Osteoblast (primary cell): ENCODE measurements around the gene GSG1L2. TPM values are rescaled to one million over a fixed set of nuclear protein-coding genes. Genes with fewer than 3 reads are reported as not detected.

Experiments
- DNase-seq: peaks from one replicate; pipeline ENCODE4 v3.0.0; 2011; ENCODE audit warnings: low spot score, mixed read lengths; ENCODE audit not compliant: insufficient read length; ENCODE audit errors: missing footprints
- H2AFZ ChIP-seq: 2 replicates; pipeline ENCODE4 v1.6.0; 2011; ENCODE audit warnings: mild to moderate bottlenecking, low read length
- H3K27ac ChIP-seq: 2 replicates; pipeline ENCODE4 v1.5.1; 2011; ENCODE audit warnings: mild to moderate bottlenecking, low read depth, low read length, moderate library complexity
- H3K27me3 ChIP-seq: 2 replicates; pipeline ENCODE4 v1.6.0; 2012; ENCODE audit warnings: mild to moderate bottlenecking, control low read depth, inconsistent platforms, low read length, moderate library complexity; ENCODE audit not compliant: insufficient read depth
- H3K36me3 ChIP-seq: 2 replicates; pipeline ENCODE4 v1.5.1; 2011; ENCODE audit warnings: mild to moderate bottlenecking, low read length, control low read depth, moderate library complexity; ENCODE audit not compliant: insufficient read depth
- H3K4me1 ChIP-seq: 2 replicates; pipeline ENCODE4 v1.5.1; 2011; ENCODE audit warnings: mild to moderate bottlenecking, low read length, control low read depth, moderate library complexity; ENCODE audit not compliant: insufficient read depth
- H3K4me2 ChIP-seq: 2 replicates; pipeline ENCODE4 v1.6.0; 2011; ENCODE audit warnings: mild to moderate bottlenecking, low read length; ENCODE audit not compliant: insufficient read depth
- H3K4me3 ChIP-seq: fragments of 200-600 bp; sonication (generic); 3 replicates; pipeline ENCODE4 v1.5.1; 2012; ENCODE audit warnings: mild to moderate bottlenecking, low read length, inconsistent platforms; ENCODE audit not compliant: insufficient read depth
- H3K79me2 ChIP-seq: 2 replicates; pipeline ENCODE4 v1.6.0; 2012; ENCODE audit warnings: mild to moderate bottlenecking, low read length, control low read depth, inconsistent platforms; ENCODE audit not compliant: insufficient read depth
- H3K9me3 ChIP-seq: 2 replicates; pipeline ENCODE4 v1.5.1; 2011; ENCODE audit warnings: low read depth, low read length, control low read depth
- H4K20me1 ChIP-seq: 2 replicates; pipeline ENCODE4 v1.6.0; 2012; ENCODE audit warnings: mild to moderate bottlenecking, low read length, control low read depth; ENCODE audit not compliant: insufficient read depth
- CTCF ChIP-seq: IDR thresholded peaks from 2 replicates; pipeline ENCODE4 v1.5.1; 2011; ENCODE audit warnings: mild to moderate bottlenecking, low read depth, low read length, moderate library complexity; ENCODE audit errors: extremely low read depth
- total RNA-seq: library from RNA; depleted of rRNA; stranded (reverse); fragments of >200 nt; gene quantifications from 2 replicates; pipeline ENCODE4 v1.2.3, GENCODE V29; 2012

The GSG1L2 gene
- total RNA-seq, 1 donor, result not detected

- H3K27ac ChIP-seq, result no peak overlapping the region
- no peaks in the 10 kb centered on the region for H4K20me1 ChIP-seq
- no peaks in the 10 kb centered on the region for H3K27me3 ChIP-seq
- H3K4me1 ChIP-seq, result no peaks in the 10 kb centered on the region
- no peak for TF ChIP-seq CTCF
- H3K9me3 ChIP-seq, result no peaks in the 10 kb centered on the region
- H3K4me2 ChIP-seq, result no peak overlapping the region
- no peak for DNase-seq
- H3K79me2 ChIP-seq, result no peaks in the 10 kb centered on the region
- no peak overlapping the region for H3K4me3 ChIP-seq
- peak overlapping the region; percentile 74 for H2AFZ ChIP-seq
- no peaks in the 10 kb centered on the region for H3K36me3 ChIP-seq
Observed at GRCh38 chr17:9828296-9829295, 6.7 kb upstream of the GSG1L2 start.

- DNase-seq, result no peak
- Histone ChIP-seq H3K4me3 (no peak within 1 kb of the TSS), H3K4me1 (no peaks in the 10 kb centered on the region), H3K4me2 (no peak within 1 kb of the TSS), H3K9me3 (no peaks in the 10 kb centered on the region), H2AFZ (no peak within 1 kb of the TSS), H3K27ac (no peak within 1 kb of the TSS), H3K79me2 (no peaks in the 10 kb centered on the region), H3K27me3 (no peaks in the 10 kb centered on the region), H4K20me1 (no peaks in the 10 kb centered on the region), H3K36me3 (no peaks in the 10 kb centered on the region)
- TF ChIP-seq CTCF, result no peak
Observed at GRCh38 chr17:9825641-9826150, 3.8 kb upstream of the GSG1L2 start, which contains the start of gene GLP2R. TSS of gene GLP2R (plus strand) at chr17:9825924. CDS start at chr17:9826064, 140 bp downstream.

- no peak overlapping the region for H3K27ac ChIP-seq
- no peak overlapping the region for H3K4me3 ChIP-seq
- H3K4me1 ChIP-seq, result no peaks in the 10 kb centered on the region
- H3K9me3 ChIP-seq, result no peaks in the 10 kb centered on the region
- no peaks in the 10 kb centered on the region for H3K36me3 ChIP-seq
- no peak overlapping the region for H3K4me2 ChIP-seq
- H3K79me2 ChIP-seq, result no peaks in the 10 kb centered on the region
- no peak for DNase-seq
- H3K27me3 ChIP-seq, result no peaks in the 10 kb centered on the region
- no peak overlapping the region for H2AFZ ChIP-seq
- no peaks in the 10 kb centered on the region for H4K20me1 ChIP-seq
- no peak for TF ChIP-seq CTCF
Observed at GRCh38 chr17:9824797-9825338, 3.0 kb upstream of the GSG1L2 start.

- Histone ChIP-seq H3K4me1 (no peaks in the 10 kb centered on the region), H3K36me3 (no peaks in the 10 kb centered on the region), H3K27me3 (no peaks in the 10 kb centered on the region), H3K4me2 (no peak overlapping the region), H3K27ac (no peak overlapping the region), H2AFZ (no peak overlapping the region), H3K79me2 (no peaks in the 10 kb centered on the region), H4K20me1 (no peaks in the 10 kb centered on the region), H3K9me3 (no peaks in the 10 kb centered on the region), H3K4me3 (no peak overlapping the region)
- no peak for TF ChIP-seq CTCF
- no peak for DNase-seq
Observed at GRCh38 chr17:9824094-9824493, 2.2 kb upstream of the GSG1L2 start.
